Osteoblast (primary cell): ENCODE data around the gene SNX24. TPM values are rescaled to one million over a fixed set of nuclear protein-coding genes. Genes with fewer than 3 reads are reported as not detected.
A peak's percentile ranks its signal among the peaks of the same experiment; 100 is the strongest.

Source experiments
- DNase-seq: peaks from one replicate; pipeline ENCODE4 v3.0.0; 2011; ENCODE audit warnings: low spot score, mixed read lengths; ENCODE audit not compliant: insufficient read length; ENCODE audit errors: missing footprints
- H2AFZ ChIP-seq: 2 replicates; pipeline ENCODE4 v1.6.0; 2011; ENCODE audit warnings: mild to moderate bottlenecking, low read length
- H3K27ac ChIP-seq: 2 replicates; pipeline ENCODE4 v1.5.1; 2011; ENCODE audit warnings: mild to moderate bottlenecking, low read depth, low read length, moderate library complexity
- H3K27me3 ChIP-seq: 2 replicates; pipeline ENCODE4 v1.6.0; 2012; ENCODE audit warnings: mild to moderate bottlenecking, control low read depth, inconsistent platforms, low read length, moderate library complexity; ENCODE audit not compliant: insufficient read depth
- H3K36me3 ChIP-seq: 2 replicates; pipeline ENCODE4 v1.5.1; 2011; ENCODE audit warnings: mild to moderate bottlenecking, low read length, control low read depth, moderate library complexity; ENCODE audit not compliant: insufficient read depth
- H3K4me1 ChIP-seq: 2 replicates; pipeline ENCODE4 v1.5.1; 2011; ENCODE audit warnings: mild to moderate bottlenecking, low read length, control low read depth, moderate library complexity; ENCODE audit not compliant: insufficient read depth
- H3K4me2 ChIP-seq: 2 replicates; pipeline ENCODE4 v1.6.0; 2011; ENCODE audit warnings: mild to moderate bottlenecking, low read length; ENCODE audit not compliant: insufficient read depth
- H3K4me3 ChIP-seq: fragments of 200-600 bp; sonication (generic); 3 replicates; pipeline ENCODE4 v1.5.1; 2012; ENCODE audit warnings: mild to moderate bottlenecking, low read length, inconsistent platforms; ENCODE audit not compliant: insufficient read depth
- H3K79me2 ChIP-seq: 2 replicates; pipeline ENCODE4 v1.6.0; 2012; ENCODE audit warnings: mild to moderate bottlenecking, low read length, control low read depth, inconsistent platforms; ENCODE audit not compliant: insufficient read depth
- H3K9me3 ChIP-seq: 2 replicates; pipeline ENCODE4 v1.5.1; 2011; ENCODE audit warnings: low read depth, low read length, control low read depth
- H4K20me1 ChIP-seq: 2 replicates; pipeline ENCODE4 v1.6.0; 2012; ENCODE audit warnings: mild to moderate bottlenecking, low read length, control low read depth; ENCODE audit not compliant: insufficient read depth
- CTCF ChIP-seq: IDR thresholded peaks from 2 replicates; pipeline ENCODE4 v1.5.1; 2011; ENCODE audit warnings: mild to moderate bottlenecking, low read depth, low read length, moderate library complexity; ENCODE audit errors: extremely low read depth
- total RNA-seq: library from RNA; depleted of rRNA; stranded (reverse); fragments of >200 nt; gene quantifications from 2 replicates; pipeline ENCODE4 v1.2.3, GENCODE V29; 2012

The SNX24 gene
- total RNA-seq, 1 donor = 26.4 TPM

- Histone ChIP-seq H3K9me3 (no peaks in the 10 kb centered on the region), H2AFZ (no peak overlapping the region), H3K4me3 (no peak overlapping the region), H3K79me2 (no peaks in the 10 kb centered on the region), H3K27ac (no peak overlapping the region), H3K27me3 (no peaks in the 10 kb centered on the region), H3K36me3 (peaks cover 5% of the 10 kb centered on the region), H3K4me1 (no peaks in the 10 kb centered on the region), H4K20me1 (no peaks in the 10 kb centered on the region), H3K4me2 (no peak overlapping the region)
- no peak for TF ChIP-seq CTCF
- no peak for DNase-seq
Measured at GRCh38 chr5:122816756-122817155, 28.7 kb upstream of the SNX24 start.

- Histone ChIP-seq H3K4me2 (no peak overlapping the region), H3K27me3 (no peaks in the 10 kb centered on the region), H3K27ac (no peak overlapping the region), H2AFZ (no peak overlapping the region), H3K9me3 (no peaks in the 10 kb centered on the region), H3K36me3 (peaks cover 18% of the 10 kb centered on the region), H3K79me2 (no peaks in the 10 kb centered on the region), H4K20me1 (no peaks in the 10 kb centered on the region), H3K4me1 (peaks cover 4% of the 10 kb centered on the region), H3K4me3 (no peak overlapping the region)
- TF ChIP-seq CTCF = no peak
- no peak for DNase-seq
Measured at GRCh38 chr5:122831984-122832383, 13.4 kb upstream of the SNX24 start.

GRCh38 chr5:122835681-122836080, 9.7 kb upstream of the SNX24 start:
- peaks cover 4% of the 10 kb centered on the region for H3K4me1 ChIP-seq
- H3K79me2 ChIP-seq = no peaks in the 10 kb centered on the region
- H3K4me3 ChIP-seq = no peak overlapping the region
- DNase-seq = no peak
- H3K4me2 ChIP-seq = no peak overlapping the region
- H3K36me3 ChIP-seq = peaks cover 3% of the 10 kb centered on the region
- no peaks in the 10 kb centered on the region for H3K9me3 ChIP-seq
- peak; percentile 28 for TF ChIP-seq CTCF
- no peaks in the 10 kb centered on the region for H3K27me3 ChIP-seq
- H2AFZ ChIP-seq = no peak overlapping the region
- H3K27ac ChIP-seq = no peak overlapping the region
- no peaks in the 10 kb centered on the region for H4K20me1 ChIP-seq

GRCh38 chr5:122836947-122837346, 8.5 kb upstream of the SNX24 start:
- no peaks in the 10 kb centered on the region for H3K36me3 ChIP-seq
- H3K27ac ChIP-seq = no peak overlapping the region
- DNase-seq = no peak
- no peaks in the 10 kb centered on the region for H4K20me1 ChIP-seq
- no peak overlapping the region for H3K4me3 ChIP-seq
- H3K27me3 ChIP-seq = no peaks in the 10 kb centered on the region
- no peak for TF ChIP-seq CTCF
- no peaks in the 10 kb centered on the region for H3K79me2 ChIP-seq
- peaks cover 7% of the 10 kb centered on the region for H3K4me1 ChIP-seq
- H2AFZ ChIP-seq = no peak overlapping the region
- H3K9me3 ChIP-seq = no peaks in the 10 kb centered on the region
- no peak overlapping the region for H3K4me2 ChIP-seq
